GOT3 (cell line): ENCODE results near the gene DNAJB1.
A peak's percentile ranks its signal among the peaks of the same experiment; 100 is the strongest.

Experiments used
- DNase-seq: peaks from one replicate; lab custom pipeline; 2025; ENCODE audit warnings: mixed read lengths; lab: John Stamatoyannopoulos, UW

DNAJB1 gene

DNA sequence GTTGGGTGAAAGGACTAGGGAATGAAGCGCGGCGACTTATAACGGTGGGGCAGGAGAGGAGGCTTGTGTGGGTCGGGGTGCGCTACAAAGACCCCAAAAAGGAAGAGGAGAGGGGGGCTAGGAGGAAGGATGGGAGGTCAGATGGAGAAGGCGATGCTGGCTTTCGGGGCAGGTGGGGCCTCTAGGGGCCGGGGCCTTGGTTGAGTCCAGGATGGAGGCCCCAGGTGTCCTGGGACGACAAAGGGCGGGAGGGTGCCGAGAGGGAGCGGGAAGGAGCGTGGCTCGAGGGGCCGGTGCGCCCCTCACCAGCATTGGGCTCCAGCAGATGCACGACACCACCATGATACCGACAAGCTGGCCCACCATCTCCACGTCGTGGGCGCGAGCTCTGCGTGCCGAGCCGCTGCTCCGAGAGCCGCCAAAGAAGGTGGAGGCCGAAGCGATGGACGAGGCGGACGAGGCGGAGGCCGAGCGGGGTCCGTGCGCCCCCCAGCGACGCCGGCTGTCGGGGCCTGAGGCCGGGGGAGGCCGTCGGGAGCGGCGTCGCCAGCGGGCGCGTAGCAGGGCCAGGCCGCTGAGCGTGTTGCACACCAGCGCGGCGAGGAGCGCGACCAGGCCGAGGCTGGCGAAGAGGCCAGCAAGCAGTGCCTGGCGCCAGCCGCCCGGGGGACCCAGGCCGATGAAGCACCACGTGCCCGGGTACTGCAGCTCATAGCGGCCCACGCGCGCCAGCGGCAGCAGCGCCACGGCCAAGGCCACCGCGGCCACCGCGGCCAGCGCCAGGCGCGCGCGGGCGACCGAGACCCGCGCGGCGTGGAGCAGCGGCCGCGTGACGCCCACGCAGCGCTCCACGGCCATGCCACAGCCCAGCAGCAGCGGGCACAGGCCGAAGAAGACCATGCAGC, 44.9 kb downstream of the DNAJB1 start:
- DNase-seq = no peak

DNA sequence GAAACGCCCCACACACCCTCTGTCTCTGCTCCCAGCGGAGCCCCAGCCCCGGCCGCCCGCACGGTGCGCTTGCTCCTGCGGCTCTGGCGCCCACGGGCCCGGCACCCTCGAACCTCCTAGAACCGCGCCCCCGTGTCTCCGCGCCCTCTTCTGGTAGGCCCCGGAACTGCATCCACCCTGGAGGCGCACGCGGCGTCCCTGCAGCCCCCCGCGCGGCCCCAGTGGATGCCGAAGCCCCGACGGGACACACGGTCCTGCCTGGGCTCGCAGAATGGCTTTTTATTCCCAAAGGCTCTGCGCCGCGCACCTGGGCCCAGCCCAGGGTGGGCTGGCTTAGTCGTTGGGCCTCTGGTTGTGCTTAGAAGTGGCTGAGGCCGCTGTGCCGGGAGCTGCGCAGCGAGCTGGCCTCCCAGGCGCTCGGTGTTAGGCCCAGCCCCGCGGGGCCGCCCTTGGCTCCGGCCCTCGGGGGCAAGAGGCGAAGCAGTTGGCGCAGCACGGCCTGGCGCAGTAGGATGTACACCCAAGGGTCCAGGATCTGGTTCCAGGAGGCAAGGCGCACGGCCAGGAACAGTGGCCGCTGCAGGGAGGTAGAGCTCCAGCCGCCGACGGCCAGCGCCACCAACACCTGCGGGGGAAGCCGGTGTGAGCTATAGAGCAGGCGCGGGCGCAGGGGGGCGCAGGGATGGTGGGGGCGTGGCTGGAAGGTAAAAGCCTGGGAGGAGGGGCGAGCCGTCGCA, 45.8 kb downstream of the DNAJB1 start:
- peak; percentile 41 for DNase-seq

DNA sequence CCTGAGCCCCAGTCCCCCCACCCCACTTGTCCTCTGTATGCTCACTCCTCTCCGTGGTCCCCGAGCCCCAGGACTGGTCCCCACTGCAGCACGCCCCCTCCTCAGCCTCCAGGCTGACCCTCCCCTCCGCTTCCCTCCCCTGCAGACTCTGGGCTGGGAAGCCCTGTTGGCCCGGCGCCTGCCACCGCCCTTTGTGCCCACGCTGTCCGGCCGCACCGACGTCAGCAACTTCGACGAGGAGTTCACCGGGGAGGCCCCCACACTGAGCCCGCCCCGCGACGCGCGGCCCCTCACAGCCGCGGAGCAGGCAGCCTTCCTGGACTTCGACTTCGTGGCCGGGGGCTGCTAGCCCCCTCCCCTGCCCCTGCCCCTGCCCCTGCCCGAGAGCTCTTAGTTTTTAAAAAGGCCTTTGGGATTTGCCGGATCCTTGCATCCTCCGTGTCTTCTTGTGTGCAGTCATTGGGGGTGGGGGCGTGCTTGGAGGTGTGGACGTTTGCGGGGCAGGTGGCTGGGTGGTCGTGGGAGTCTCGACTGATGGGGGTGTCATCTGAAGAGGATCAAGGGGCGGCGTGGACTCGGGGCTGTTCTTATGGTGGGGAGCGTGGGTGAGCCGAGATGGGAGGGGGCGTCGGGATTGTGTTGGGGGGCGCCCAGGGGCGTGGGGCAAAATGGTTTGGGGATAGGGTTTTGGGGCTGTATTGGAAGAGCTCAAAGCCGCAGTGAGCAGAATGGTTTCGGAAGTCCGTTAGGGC, 46.6 kb downstream of the DNAJB1 start:
- DNase-seq = no peak

DNA sequence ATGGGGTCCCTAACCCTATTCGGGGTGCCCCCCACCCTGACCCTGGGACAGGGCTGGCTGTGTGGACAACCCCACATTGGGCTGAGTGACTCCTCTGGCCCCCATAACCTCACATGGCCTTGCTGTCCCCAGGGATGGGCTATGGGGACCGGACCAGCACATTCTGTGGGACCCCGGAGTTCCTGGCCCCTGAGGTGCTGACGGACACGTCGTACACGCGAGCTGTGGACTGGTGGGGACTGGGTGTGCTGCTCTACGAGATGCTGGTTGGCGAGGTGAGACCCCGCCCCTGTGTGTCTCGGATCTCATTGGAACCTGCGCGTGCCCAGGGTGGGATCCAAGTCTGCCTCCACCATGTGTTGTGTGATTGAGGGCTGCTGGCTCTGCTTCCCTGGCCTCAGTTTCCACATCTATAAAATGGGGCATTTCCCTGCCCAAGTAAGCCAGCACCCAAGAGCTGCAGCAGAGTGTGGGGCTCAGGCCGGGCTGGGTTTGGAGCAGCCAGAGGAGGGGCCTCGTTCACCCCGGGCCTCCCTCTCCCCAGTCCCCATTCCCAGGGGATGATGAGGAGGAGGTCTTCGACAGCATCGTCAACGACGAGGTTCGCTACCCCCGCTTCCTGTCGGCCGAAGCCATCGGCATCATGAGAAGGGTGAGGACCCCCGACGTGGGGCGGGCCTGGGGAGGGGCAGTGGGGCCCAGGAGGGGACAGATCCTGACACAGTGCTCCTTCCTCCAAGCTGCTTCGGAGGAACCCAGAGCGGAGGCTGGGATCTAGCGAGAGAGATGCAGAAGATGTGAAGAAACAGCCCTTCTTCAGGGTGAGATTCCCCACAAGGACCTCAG, 47.9 kb downstream of the DNAJB1 start:
- DNase-seq = no peak

DNA sequence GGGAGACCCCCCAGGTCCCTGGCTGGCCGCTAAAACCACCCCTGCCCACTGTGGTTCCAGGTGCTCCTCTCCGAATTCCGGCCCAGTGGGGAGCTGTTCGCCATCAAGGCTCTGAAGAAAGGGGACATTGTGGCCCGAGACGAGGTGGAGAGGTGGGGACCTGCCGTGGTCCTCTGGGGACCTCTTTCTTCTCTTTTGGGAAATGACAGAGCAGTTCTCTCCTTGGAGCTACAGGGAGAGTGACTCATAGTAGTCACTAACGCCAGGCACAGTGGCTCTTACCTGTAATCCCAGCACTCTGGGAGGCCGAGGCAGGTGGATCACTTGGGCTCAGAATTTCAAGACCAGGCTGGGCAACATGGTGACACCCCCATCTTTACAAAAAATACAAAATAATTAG, 50.4 kb downstream of the DNAJB1 start:
- DNase-seq = no peak

DNA sequence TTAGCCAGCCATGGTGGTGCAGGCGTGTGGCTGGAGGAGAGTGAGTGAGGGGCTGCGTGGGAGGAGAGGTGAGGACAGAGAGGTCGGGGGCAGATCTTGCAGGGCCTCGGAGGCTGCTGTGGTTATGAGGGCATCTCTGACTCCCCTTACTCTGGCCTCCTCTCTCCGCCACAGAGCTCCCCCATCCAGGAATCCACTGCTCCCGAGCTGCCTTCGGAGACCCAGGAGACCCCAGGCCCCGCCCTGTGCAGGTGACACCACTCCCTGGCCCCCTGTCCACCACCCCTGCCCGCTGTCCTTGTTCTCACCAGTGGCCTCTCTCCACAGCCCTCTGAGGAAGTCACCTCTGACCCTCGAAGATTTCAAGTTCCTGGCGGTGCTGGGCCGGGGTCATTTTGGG, 50.8 kb downstream of the DNAJB1 start:
- no peak for DNase-seq
